K562 (cell line): Measurements from ENCODE around the gene IL4I1. TPM values are rescaled to one million over a fixed set of nuclear protein-coding genes. Genes with fewer than 3 reads are reported as not detected.
A peak's percentile ranks its signal among the peaks of the same experiment; 100 is the strongest.

ENCODE experiments used
- ASH1L ChIP-seq: fragments of 450-650 bp; IDR thresholded peaks from 2 replicates; pipeline ENCODE4 v1.6.1; 2018; ENCODE audit warnings: borderline replicate concordance, mild to moderate bottlenecking, low read depth; ENCODE audit not compliant: partially characterized antibody
- CHD1 ChIP-seq: fragments of 200-600 bp; sonication (generic); IDR thresholded peaks from one replicate; pipeline ENCODE4 v1.6.1; 2012; ENCODE audit warnings: mild to moderate bottlenecking, moderate library complexity, low read length, inconsistent platforms
- ELF2 ChIP-seq: fragments of 250-450 bp; sonication (Bioruptor Pico); IDR thresholded peaks from 2 replicates; pipeline ENCODE4 v1.5.0; 2021; ENCODE audit warnings: mild to moderate bottlenecking
- ELF4 ChIP-seq: fragments of 450-650 bp; formaldehyde crosslinking; IDR thresholded peaks from 2 replicates; pipeline ENCODE4 v1.4.0; 2022; ENCODE audit warnings: missing genetic modification characterization
- HDAC1 ChIP-seq, 2 experiments: fragments of 450-650 bp; IDR thresholded peaks; 2 replicates each; pipeline ENCODE4 v1.6.1; 2016 to 2017; ENCODE audit warnings: inconsistent platforms in 1 of 2, mild to moderate bottlenecking in 1 of 2, moderate library complexity in 1 of 2
- HMG20A ChIP-seq: fragments of 450-650 bp; formaldehyde crosslinking; conservative IDR thresholded peaks from 2 replicates; pipeline ENCODE4 v1.4.0; 2020; ENCODE audit warnings: mild to moderate bottlenecking, mixed read lengths
- JUND ChIP-seq, 2 experiments: IDR thresholded peaks; 2 replicates in 1 of 2; 3 replicates in 1 of 2; pipeline ENCODE4 v1.6.1; 2011; ENCODE audit warnings: borderline replicate concordance in 2 of 2, low read depth in 2 of 2, low read length in 2 of 2, improper control_type of control experiment in 1 of 2, missing biosample characterization in 1 of 2, missing genetic modification characterization in 1 of 2, missing genetic modification reagents in 1 of 2
- MTF1 ChIP-seq: fragments of 250-450 bp; sonication (Bioruptor Pico); IDR thresholded peaks from 2 replicates; pipeline ENCODE4 v1.9.0; 2021; ENCODE audit warnings: moderate library complexity, mild to moderate bottlenecking, inconsistent platforms, borderline replicate concordance
- NFIX ChIP-seq: fragments of 250-450 bp; sonication (Bioruptor Pico); IDR thresholded peaks from 2 replicates; pipeline ENCODE4 v1.4.0; 2020; ENCODE audit warnings: low read depth, mild to moderate bottlenecking, moderate library complexity
- PML ChIP-seq: IDR thresholded peaks from 2 replicates; pipeline ENCODE4 v1.6.1; 2012; ENCODE audit warnings: low read length, inconsistent platforms
- POLR2B ChIP-seq: fragments of 450-650 bp; IDR thresholded peaks from 2 replicates; pipeline ENCODE4 v1.6.1; 2018; ENCODE audit warnings: low read depth; ENCODE audit not compliant: partially characterized antibody
- RAD21 ChIP-seq, 2 experiments: fragments of 250-450 bp in 1 of 2; fragments of 450-650 bp in 1 of 2; sonication (Bioruptor Pico) in 1 of 2; formaldehyde crosslinking in 1 of 2; IDR thresholded peaks in 1 of 2; conservative IDR thresholded peaks in 1 of 2; 2 replicates each; pipeline versions ENCODE4 v1.4.0 to v1.8.0; 2020 to 2022; ENCODE audit warnings: mild to moderate bottlenecking in 2 of 2, moderate library complexity in 1 of 2
- SMARCA5 ChIP-seq: fragments of 450-650 bp; IDR thresholded peaks from 2 replicates; pipeline ENCODE4 v1.6.1; 2016
- STAG1 ChIP-seq: sonication (generic); formaldehyde crosslinking; IDR thresholded peaks from 2 replicates; pipeline ENCODE4 v1.5.0; 2020; ENCODE audit warnings: missing genetic modification reagents, borderline replicate concordance
- TAF7 ChIP-seq: fragments of 450-650 bp; IDR thresholded peaks from 2 replicates; pipeline ENCODE4 v1.6.1; 2016; ENCODE audit warnings: missing genetic modification characterization, missing compliant biosample characterization
- ZKSCAN3 ChIP-seq: fragments of 250-450 bp; sonication (Bioruptor Pico); IDR thresholded peaks from 2 replicates; pipeline ENCODE4 v1.4.0; 2020
- ZKSCAN8 ChIP-seq: fragments of 200-800 bp; sonication (Bioruptor generic); IDR thresholded peaks from 2 replicates; pipeline ENCODE4 v1.6.1; 2016; ENCODE audit warnings: missing genetic modification characterization, missing compliant biosample characterization
- ZNF263 ChIP-seq: sonication (generic); formaldehyde crosslinking; IDR thresholded peaks from 2 replicates; pipeline ENCODE4 v1.8.0; 2022; ENCODE audit warnings: mild to moderate bottlenecking, missing genetic modification reagents, borderline replicate concordance
- ZNF282 ChIP-seq: sonication (generic); formaldehyde crosslinking; IDR thresholded peaks from 2 replicates; pipeline ENCODE4 v1.8.1; 2023; ENCODE audit warnings: missing genetic modification reagents
- ZNF384 ChIP-seq: IDR thresholded peaks from 2 replicates; pipeline ENCODE4 v1.6.1; 2012; ENCODE audit warnings: low read depth, low read length, improper control_type of control experiment
- polyA plus RNA-seq, 8 experiments: library from polyadenylated mRNA; depleted of rRNA in 4 of 8; stranded (reverse) in 5 of 8; unstranded in 3 of 8; fragments of >200 nt; fragmentation: Nextera tagmentation in 2 of 8; fragmentation: Illumina TruSeq in 1 of 8; extraction: Ambion mirVana in 2 of 8; extraction: Trizol in 1 of 8; gene quantifications; 2 replicates each; pipeline versions ENCODE4 v1.2.1 to v1.2.3, GENCODE V29; 2011 to 2014; ENCODE audit warnings: inconsistent platforms in 1 of 8, missing spikeins in 1 of 8
- total RNA-seq, 7 experiments: library from RNA; depleted of rRNA in 6 of 7; stranded (reverse); fragments of >200 nt in 6 of 7; fragmentation: Illumina TruSeq in 2 of 7; extraction: Trizol in 2 of 7; gene quantifications; 2 replicates each; pipeline versions ENCODE4 v1.2.1 to v1.2.3, GENCODE V29; 2011 to 2021; ENCODE audit warnings: low replicate concordance in 1 of 7
- TF ChIP-seq, protein P1 (sequence below): fragments of 450-650 bp; formaldehyde crosslinking; IDR thresholded peaks from 2 replicates; pipeline ENCODE4 v1.4.0; 2022; ENCODE audit warnings: missing genetic modification characterization
- TF ChIP-seq, protein P2 (sequence below), 3 experiments: fragments of 200-800 bp in 1 of 3; fragments of 250-450 bp in 1 of 3; fragments of 450-650 bp in 1 of 3; sonication (Bioruptor Pico) in 1 of 3; sonication (Bioruptor generic) in 1 of 3; formaldehyde crosslinking in 1 of 3; IDR thresholded peaks; 2 replicates each; pipeline versions ENCODE4 v1.6.1 to v1.8.0; 2016 to 2022; ENCODE audit warnings: mild to moderate bottlenecking in 2 of 3, missing genetic modification characterization in 2 of 3, missing compliant biosample characterization in 1 of 3, moderate library complexity in 1 of 3
- TF ChIP-seq, protein P3 (sequence below): fragments of 450-650 bp; formaldehyde crosslinking; IDR thresholded peaks from 2 replicates; pipeline ENCODE4 v1.4.0; 2022; ENCODE audit warnings: missing genetic modification characterization

Gene IL4I1
- total and polyA plus RNA-seq, 9 of the 15 experiments (the other 6 are each of a cell fraction or from before 2014, with no cell fraction given): 0.06 to 0.95 (median 0.43) TPM; not detected in 2

DNA sequence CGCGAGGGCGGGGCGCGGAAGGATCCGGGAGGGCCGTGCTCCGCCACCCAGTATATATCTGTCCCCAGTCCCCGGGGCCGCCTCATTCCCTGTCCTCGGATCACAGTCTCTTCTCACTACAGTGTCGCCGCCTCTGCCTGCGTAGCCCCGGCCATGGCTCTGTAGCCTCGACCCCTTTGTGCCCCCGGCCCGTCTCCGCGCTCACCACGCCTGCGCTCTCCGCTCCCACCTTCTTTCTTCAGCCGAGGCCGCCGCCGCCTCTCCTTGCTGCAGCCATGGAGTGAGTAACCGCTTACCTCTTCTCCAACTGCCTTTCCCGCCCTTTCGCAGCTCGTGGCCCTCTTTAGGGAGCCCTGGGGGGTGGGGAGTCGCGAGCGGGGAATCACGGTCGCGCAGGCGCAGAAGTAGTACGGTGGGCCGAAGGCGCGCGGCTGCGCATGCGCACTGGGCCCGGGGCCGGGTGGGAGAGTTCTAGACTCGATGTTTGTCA lies 32.5 kb upstream of the IL4I1 start, which contains the start of the genes ATF5 and NUP62 (continued):
- TF ChIP-seq, protein P1, sequence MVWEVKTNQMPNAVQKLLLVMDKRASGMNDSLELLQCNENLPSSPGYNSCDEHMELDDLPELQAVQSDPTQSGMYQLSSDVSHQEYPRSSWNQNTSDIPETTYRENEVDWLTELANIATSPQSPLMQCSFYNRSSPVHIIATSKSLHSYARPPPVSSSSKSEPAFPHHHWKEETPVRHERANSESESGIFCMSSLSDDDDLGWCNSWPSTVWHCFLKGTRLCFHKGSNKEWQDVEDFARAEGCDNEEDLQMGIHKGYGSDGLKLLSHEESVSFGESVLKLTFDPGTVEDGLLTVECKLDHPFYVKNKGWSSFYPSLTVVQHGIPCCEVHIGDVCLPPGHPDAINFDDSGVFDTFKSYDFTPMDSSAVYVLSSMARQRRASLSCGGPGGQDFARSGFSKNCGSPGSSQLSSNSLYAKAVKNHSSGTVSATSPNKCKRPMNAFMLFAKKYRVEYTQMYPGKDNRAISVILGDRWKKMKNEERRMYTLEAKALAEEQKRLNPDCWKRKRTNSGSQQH (CRISPR knock-in tag): peak; percentile 95
- TF ChIP-seq ELF4 (CRISPR knock-in tag) (peak; percentile 73; the same call in 1 of the 2 replicates), ELF2 (0 out of 2 replicates have a peak, but pooled peaks have one; percentile 35), ZKSCAN3 (CRISPR knock-in tag) (no peak), JUND (IDR thresholded peaks at IDR 0.05; ENCODE audit: borderline replicate concordance, low read depth, low read length) (no peak), JUND (tag; IDR thresholded peaks at IDR 0.05; ENCODE audit: borderline replicate concordance, low read depth, low read length) (no peak), PML (peak; percentile 69; the same call in 1 of the 2 replicates), SMARCA5 (peak; percentile 87), ZKSCAN8 (no peak), HMG20A (CRISPR knock-in tag) (no peak), POLR2B (peak; percentile 98), ZNF282 (peak; percentile 82; the same call in 1 of the 2 replicates), MTF1 (CRISPR knock-in tag) (no peak), ZNF263 (CRISPR knock-in tag) (peak; percentile 74), HDAC1 (IDR thresholded peaks at IDR 0.05) (peak in 1 of 2 experiments; percentile 46; a peak in 2 of 4 replicates), ASH1L (no peak), TAF7 (peak; percentile 97), NFIX (CRISPR knock-in tag) (no peak), ZNF384 (0 out of 2 replicates have a peak, but pooled peaks have one; percentile 22), STAG1 (CRISPR knock-in tag) (no peak), CHD1 (no peak), RAD21 (CRISPR knock-in tag; conservative IDR thresholded peaks at IDR 0.05 in 1 of 2, IDR thresholded peaks at IDR 0.05 in 1 of 2) (0 out of 4 replicates have a peak, but pooled peaks of 1 of the 2 experiments have one; percentile 5)
- TF ChIP-seq, protein P2, sequence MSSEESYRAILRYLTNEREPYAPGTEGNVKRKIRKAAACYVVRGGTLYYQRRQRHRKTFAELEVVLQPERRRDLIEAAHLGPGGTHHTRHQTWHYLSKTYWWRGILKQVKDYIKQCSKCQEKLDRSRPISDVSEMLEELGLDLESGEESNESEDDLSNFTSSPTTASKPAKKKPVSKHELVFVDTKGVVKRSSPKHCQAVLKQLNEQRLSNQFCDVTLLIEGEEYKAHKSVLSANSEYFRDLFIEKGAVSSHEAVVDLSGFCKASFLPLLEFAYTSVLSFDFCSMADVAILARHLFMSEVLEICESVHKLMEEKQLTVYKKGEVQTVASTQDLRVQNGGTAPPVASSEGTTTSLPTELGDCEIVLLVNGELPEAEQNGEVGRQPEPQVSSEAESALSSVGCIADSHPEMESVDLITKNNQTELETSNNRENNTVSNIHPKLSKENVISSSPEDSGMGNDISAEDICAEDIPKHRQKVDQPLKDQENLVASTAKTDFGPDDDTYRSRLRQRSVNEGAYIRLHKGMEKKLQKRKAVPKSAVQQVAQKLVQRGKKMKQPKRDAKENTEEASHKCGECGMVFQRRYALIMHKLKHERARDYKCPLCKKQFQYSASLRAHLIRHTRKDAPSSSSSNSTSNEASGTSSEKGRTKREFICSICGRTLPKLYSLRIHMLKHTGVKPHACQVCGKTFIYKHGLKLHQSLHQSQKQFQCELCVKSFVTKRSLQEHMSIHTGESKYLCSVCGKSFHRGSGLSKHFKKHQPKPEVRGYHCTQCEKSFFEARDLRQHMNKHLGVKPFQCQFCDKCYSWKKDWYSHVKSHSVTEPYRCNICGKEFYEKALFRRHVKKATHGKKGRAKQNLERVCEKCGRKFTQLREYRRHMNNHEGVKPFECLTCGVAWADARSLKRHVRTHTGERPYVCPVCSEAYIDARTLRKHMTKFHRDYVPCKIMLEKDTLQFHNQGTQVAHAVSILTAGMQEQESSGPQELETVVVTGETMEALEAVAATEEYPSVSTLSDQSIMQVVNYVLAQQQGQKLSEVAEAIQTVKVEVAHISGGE (CRISPR knock-in tag; IDR thresholded peaks at IDR 0.05): peak in 1 of 3 experiments; percentile 76; a peak in 2 of 6 replicates
- TF ChIP-seq, protein P3, sequence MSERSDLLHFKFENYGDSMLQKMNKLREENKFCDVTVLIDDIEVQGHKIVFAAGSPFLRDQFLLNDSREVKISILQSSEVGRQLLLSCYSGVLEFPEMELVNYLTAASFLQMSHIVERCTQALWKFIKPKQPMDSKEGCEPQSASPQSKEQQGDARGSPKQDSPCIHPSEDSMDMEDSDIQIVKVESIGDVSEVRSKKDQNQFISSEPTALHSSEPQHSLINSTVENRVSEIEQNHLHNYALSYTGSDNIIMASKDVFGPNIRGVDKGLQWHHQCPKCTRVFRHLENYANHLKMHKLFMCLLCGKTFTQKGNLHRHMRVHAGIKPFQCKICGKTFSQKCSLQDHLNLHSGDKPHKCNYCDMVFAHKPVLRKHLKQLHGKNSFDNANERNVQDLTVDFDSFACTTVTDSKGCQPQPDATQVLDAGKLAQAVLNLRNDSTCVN (CRISPR knock-in tag): peak; percentile 58; the same call in 1 of the 2 replicates
